ENCODE data around the gene RAB36. TPM values are rescaled to one million over a fixed set of nuclear protein-coding genes. Genes with fewer than 3 reads are reported as not detected.

The RAB36 gene
- total and polyA plus RNA-seq, 4 donors: 4.4 to 27.5 (median 9.6) TPM

- no peak for TF ChIP-seq CTCF (IDR thresholded peaks at IDR 0.05; ENCODE audit: control extremely low read depth, extremely low read depth)
- H3K9ac ChIP-seq (ENCODE audit: insufficient read depth in 1 of 2, low read length in 2 of 2): no peak overlapping the region
- H3K36me3 ChIP-seq (ENCODE audit: control insufficient read depth in 4 of 4, insufficient read depth in 4 of 4, low read length in 4 of 4): peaks cover 0 to 3% (median 0%) of the 10 kb centered on the region in 4 donors
- no peaks in the 10 kb centered on the region for H3K27me3 ChIP-seq (ENCODE audit: control insufficient read depth in 3 of 3, insufficient read depth in 3 of 3, low read length in 2 of 3)
- DNase-seq (no peak), ATAC-seq (ENCODE audit: insufficient read depth, low FRiP score) (no peak)
- no peak overlapping the region for H3K27ac ChIP-seq (ENCODE audit: low read depth in 1 of 2, low read length in 1 of 2)
- WGBS, 2 donors: 76 to 87% methylated on average over 6 of the region's 6 CpGs
- H3K4me3 ChIP-seq: no peak overlapping the region
- peaks cover 0 to 17% (median 5%) of the 10 kb centered on the region in 5 donors for H3K4me1 ChIP-seq (ENCODE audit: control insufficient read depth in 5 of 5, insufficient read depth in 5 of 5, low read length in 5 of 5)
- no peaks in the 10 kb centered on the region for H3K9me3 ChIP-seq (ENCODE audit: control insufficient read depth in 4 of 4, insufficient read depth in 3 of 4, low read length in 3 of 4)
These were observed 65.3 kb downstream of the RAB36 start for GRCh38 chr22:23210428-23211170.

GRCh38 chr22:23211622-23212021 is 66.3 kb downstream of the RAB36 start:
- ATAC-seq (ENCODE audit: insufficient read depth, low FRiP score) (no peak), DNase-seq (no peak)
- WGBS, 2 donors: 95 to 99% methylated on average over 3 of the region's 3 CpGs
- TF ChIP-seq CTCF (IDR thresholded peaks at IDR 0.05; ENCODE audit: control extremely low read depth, extremely low read depth): no peak
- no peaks in the 10 kb centered on the region for H3K9me3 ChIP-seq (ENCODE audit: control insufficient read depth in 4 of 4, insufficient read depth in 3 of 4, low read length in 3 of 4)
- H3K4me3 ChIP-seq: no peak overlapping the region
- peaks cover 0 to 19% (median 11%) of the 10 kb centered on the region in 5 donors for H3K4me1 ChIP-seq (ENCODE audit: control insufficient read depth in 5 of 5, insufficient read depth in 5 of 5, low read length in 5 of 5)
- no peak overlapping the region for H3K9ac ChIP-seq (ENCODE audit: insufficient read depth in 1 of 2, low read length in 2 of 2)
- H3K36me3 ChIP-seq (ENCODE audit: control insufficient read depth in 4 of 4, insufficient read depth in 4 of 4, low read length in 4 of 4): peaks cover 0 to 3% (median 0%) of the 10 kb centered on the region in 4 donors
- H3K27ac ChIP-seq (ENCODE audit: low read depth in 1 of 2, low read length in 1 of 2): no peak overlapping the region
- no peaks in the 10 kb centered on the region for H3K27me3 ChIP-seq (ENCODE audit: control insufficient read depth in 3 of 3, insufficient read depth in 3 of 3, low read length in 2 of 3)

GRCh38 chr22:23212061-23213021 is 67.1 kb downstream of the RAB36 start:
- Histone ChIP-seq H3K27me3 (ENCODE audit: control insufficient read depth in 3 of 3, insufficient read depth in 3 of 3, low read length in 2 of 3) (no peaks in the 10 kb centered on the region), H3K9me3 (ENCODE audit: control insufficient read depth in 4 of 4, insufficient read depth in 3 of 4, low read length in 3 of 4) (no peaks in the 10 kb centered on the region), H3K4me1 (ENCODE audit: control insufficient read depth in 5 of 5, insufficient read depth in 5 of 5, low read length in 5 of 5) (peaks cover 0 to 25% (median 11%) of the 10 kb centered on the region in 5 donors), H3K4me3 (no peak overlapping the region), H3K9ac (ENCODE audit: insufficient read depth in 1 of 2, low read length in 2 of 2) (no peak overlapping the region), H3K36me3 (ENCODE audit: control insufficient read depth in 4 of 4, insufficient read depth in 4 of 4, low read length in 4 of 4) (peaks cover 0 to 3% (median 0%) of the 10 kb centered on the region in 4 donors), H3K27ac (ENCODE audit: low read depth in 1 of 2, low read length in 1 of 2) (no peak overlapping the region)
- no peak for ATAC-seq (ENCODE audit: insufficient read depth, low FRiP score)
- 64 to 80% methylated on average over 10 of the region's 10 CpGs for WGBS, 2 donors
- DNase-seq: no peak
- TF ChIP-seq CTCF (IDR thresholded peaks at IDR 0.05; ENCODE audit: control extremely low read depth, extremely low read depth): no peak

Measured in lung (tissue), 12 donors.